Fibroblast of the aortic adventitia (primary cell): ENCODE measurements around the gene VWF. TPM values are rescaled to one million over a fixed set of nuclear protein-coding genes. Genes with fewer than 3 reads are reported as not detected.

Experiments used
- DNase-seq: peaks from one replicate; pipeline ENCODE4 v3.0.0-alpha.2; 2010; ENCODE audit warnings: low read depth
- H3K4me3 ChIP-seq: 2 replicates; pipeline ENCODE4 v1.5.1; 2011; ENCODE audit warnings: low read depth, mild to moderate bottlenecking, control low read depth, low read length, moderate library complexity
- total RNA-seq: library from RNA; depleted of rRNA; stranded (reverse); fragments of >200 nt; gene quantifications from 2 replicates; pipeline ENCODE4 v1.2.3, GENCODE V29; 2012; ENCODE audit warnings: low replicate concordance
- TF ChIP-seq, protein P1 (sequence below): IDR thresholded peaks from 2 replicates; pipeline ENCODE4 v1.5.1; 2011; ENCODE audit warnings: mild to moderate bottlenecking, low read length, control low read depth, inconsistent platforms; ENCODE audit not compliant: insufficient read depth

The VWF gene
- total RNA-seq, 1 donor: 1.4 TPM

DNA sequence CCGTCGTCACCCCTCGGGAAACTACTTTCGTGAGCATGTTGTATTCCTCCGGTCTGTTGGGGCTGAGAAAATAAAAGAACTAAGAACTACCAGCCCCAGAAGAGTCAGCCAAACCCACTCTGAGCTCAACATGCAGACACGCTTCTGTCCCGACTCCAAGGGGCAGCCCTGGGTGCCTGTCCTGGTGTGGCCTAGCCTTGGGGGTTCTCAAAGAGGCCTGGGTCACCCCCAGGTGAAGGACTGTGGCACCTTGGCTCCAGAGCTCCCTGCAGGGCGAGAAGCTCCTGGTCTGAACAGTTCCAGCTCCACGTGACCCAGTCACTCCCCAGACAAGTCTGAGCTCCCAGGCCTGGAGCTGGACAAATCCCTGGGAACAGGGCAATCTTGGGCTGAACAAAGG, 87.0 kb downstream of the VWF start:
- no peak overlapping the region for H3K4me3 ChIP-seq
- TF ChIP-seq, protein P1, sequence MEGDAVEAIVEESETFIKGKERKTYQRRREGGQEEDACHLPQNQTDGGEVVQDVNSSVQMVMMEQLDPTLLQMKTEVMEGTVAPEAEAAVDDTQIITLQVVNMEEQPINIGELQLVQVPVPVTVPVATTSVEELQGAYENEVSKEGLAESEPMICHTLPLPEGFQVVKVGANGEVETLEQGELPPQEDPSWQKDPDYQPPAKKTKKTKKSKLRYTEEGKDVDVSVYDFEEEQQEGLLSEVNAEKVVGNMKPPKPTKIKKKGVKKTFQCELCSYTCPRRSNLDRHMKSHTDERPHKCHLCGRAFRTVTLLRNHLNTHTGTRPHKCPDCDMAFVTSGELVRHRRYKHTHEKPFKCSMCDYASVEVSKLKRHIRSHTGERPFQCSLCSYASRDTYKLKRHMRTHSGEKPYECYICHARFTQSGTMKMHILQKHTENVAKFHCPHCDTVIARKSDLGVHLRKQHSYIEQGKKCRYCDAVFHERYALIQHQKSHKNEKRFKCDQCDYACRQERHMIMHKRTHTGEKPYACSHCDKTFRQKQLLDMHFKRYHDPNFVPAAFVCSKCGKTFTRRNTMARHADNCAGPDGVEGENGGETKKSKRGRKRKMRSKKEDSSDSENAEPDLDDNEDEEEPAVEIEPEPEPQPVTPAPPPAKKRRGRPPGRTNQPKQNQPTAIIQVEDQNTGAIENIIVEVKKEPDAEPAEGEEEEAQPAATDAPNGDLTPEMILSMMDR: no peak

DNA sequence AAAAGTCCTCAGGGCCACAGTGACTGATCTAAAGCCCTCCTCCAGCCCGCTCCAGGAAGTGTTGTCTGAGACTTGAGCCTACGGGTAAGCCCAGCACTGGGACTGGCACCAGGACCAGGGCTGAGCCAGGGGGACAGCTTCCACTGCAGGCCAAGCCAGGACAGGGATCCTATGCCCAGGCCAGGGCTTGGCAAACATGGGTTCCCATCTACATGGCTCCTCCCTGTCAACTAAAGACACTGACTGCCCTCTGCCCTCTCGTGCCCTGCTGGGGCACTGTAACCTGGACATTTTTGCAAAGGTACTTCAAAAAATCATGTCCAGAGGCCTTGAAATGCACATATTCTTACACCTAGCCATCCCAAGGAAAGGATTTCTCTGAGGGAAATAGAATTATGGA, 88.0 kb downstream of the VWF start:
- H3K4me3 ChIP-seq: no peak overlapping the region
- no peak for DNase-seq
- TF ChIP-seq, protein P1: no peak

More for the DNA sequence above, 87.0 kb downstream of the VWF start:
- DNase-seq: no peak

GRCh38 chr12:6034596-6034995, 89.9 kb downstream of the VWF start:
- TF ChIP-seq, protein P1: no peak
- no peak overlapping the region for H3K4me3 ChIP-seq
- DNase-seq: no peak

- DNase-seq: no peak
- H3K4me3 ChIP-seq: no peak overlapping the region
- TF ChIP-seq, protein P1: no peak
Observed at GRCh38 chr12:6033546-6033945, 90.9 kb downstream of the VWF start.

DNA sequence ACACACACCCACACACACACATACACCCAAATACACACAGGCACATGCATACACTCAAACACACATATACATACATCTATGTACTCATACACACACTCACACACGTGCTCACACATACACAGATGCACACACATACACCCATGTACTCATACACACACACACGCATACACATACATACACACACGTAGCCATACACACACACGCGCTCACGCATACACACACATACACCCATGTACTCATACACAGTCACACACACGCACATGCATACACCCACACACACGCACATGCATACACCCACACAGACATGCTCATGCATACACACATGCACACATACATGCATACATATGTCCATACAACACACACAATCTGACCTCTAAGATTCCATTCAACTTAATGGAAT, 91.7 kb downstream of the VWF start:
- no peak for DNase-seq
- TF ChIP-seq, protein P1: no peak

GRCh38 chr12:6031001-6031400, 93.5 kb downstream of the VWF start:
- no peak overlapping the region for H3K4me3 ChIP-seq
- no peak for DNase-seq
- TF ChIP-seq, protein P1: no peak

More for the DNA sequence above, 91.7 kb downstream of the VWF start:
- no peak overlapping the region for H3K4me3 ChIP-seq

DNA sequence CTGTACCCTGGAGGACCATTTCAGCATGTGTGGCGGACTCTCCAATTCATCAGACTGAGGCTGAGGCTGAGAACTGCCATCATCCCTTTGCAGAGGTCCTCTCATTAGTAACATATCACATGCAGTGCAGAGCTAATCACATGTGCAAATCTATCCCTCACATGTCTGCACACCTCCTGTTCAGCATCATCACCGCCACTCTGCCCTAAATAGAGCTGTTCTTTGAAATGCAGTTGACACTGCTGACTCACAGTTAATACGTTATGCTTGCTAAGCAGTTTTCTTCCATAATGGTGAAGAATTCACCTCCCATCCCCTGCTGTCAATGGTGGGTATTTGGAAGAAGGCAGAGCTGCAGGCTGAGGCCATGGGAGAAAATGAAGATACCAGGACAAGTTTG, 94.4 kb downstream of the VWF start:
- H3K4me3 ChIP-seq: no peak overlapping the region
- TF ChIP-seq, protein P1: no peak
- no peak for DNase-seq
